ENCODE data around the gene EEPD1. TPM values are rescaled to one million over a fixed set of nuclear protein-coding genes. Genes with fewer than 3 reads are reported as not detected.

The EEPD1 gene
- total RNA-seq, 1 experiment from 2014 or later = 7.8 TPM

- Mint-ChIP-seq H3K27me3 (ENCODE audit: low read depth) (peaks cover 59% of the 10 kb centered on the region), H3K36me3 (peaks cover 5% of the 10 kb centered on the region; the same call in 1 of the 2 replicates), H3K4me1 (peaks cover 48% of the 10 kb centered on the region), H3K4me3 (peak overlapping the region; percentile 76), H3K27ac (no peak overlapping the region), H3K9me3 (no peaks in the 10 kb centered on the region)
- DNase-seq (ENCODE audit: low spot score) (no peak), ATAC-seq (no peak)
- peak; percentile 31; the same call in 1 of the 2 replicates for TF ChIP-seq KAT7 (CRISPR knock-in tag; IDR thresholded peaks at IDR 0.05; ENCODE audit: borderline replicate concordance)
- no peak for TF ChIP-seq CDX4 (CRISPR knock-in tag; IDR thresholded peaks at IDR 0.05; ENCODE audit: borderline replicate concordance)
- TF ChIP-seq MAX (CRISPR knock-in tag; IDR thresholded peaks at IDR 0.05) = 0 out of 2 replicates have a peak, but pooled peaks have one; percentile 13
- CTCF ChIA-PET = interaction anchor here (0.7 to 1.2 kb wide), 5 partner anchors 130 to 169 kb away, joined by 3 to 4 read pairs (median 3); no protein-coding TSS in a partner anchor
- POLR2A ChIA-PET = no interaction called here
Observed at GRCh38 chr7:36154255-36155212, 1.5 kb downstream of the EEPD1 start.

DNA sequence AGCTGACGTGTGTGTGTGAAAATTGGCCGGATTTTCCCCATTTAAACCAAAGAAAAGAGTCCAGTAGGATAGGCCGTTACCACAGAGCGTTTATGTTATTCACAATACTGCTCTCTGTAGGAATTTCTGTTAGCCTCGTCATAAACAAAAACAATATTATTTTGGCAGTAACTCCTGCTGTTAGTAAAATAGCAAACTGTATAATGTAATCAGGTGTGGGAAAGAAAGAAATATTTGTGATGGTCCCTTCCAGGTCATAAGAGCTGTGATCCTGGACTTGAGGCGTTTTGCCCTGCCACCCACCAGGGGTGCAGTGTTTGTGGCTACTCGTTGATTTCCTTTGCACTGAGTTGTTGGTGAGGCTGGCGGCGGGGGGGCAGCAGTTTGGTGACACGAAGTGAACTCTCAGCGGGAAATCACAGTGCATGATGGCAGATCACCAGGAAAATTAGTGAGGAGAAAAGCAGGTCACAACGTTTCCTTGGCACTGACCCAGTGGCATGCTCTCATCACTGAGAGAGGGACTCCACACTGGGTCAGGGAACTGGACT is 2.8 kb downstream of the EEPD1 start:
- ChIA-PET POLR2A (no interaction called here), CTCF (interaction anchor here (1.0 to 1.5 kb wide), 2 partner anchors 135 to 163 kb away, joined by 3 read pairs; no protein-coding TSS in a partner anchor)
- H3K4me3 Mint-ChIP-seq = peak overlapping the region; percentile 76
- peaks cover 5% of the 10 kb centered on the region for H3K36me3 Mint-ChIP-seq
- DNase-seq (ENCODE audit: low spot score) (no peak), ATAC-seq (no peak)
- H3K9me3 Mint-ChIP-seq = no peaks in the 10 kb centered on the region
- H3K27me3 Mint-ChIP-seq (ENCODE audit: low read depth) = peaks cover 70% of the 10 kb centered on the region
- H3K4me1 Mint-ChIP-seq = peaks cover 48% of the 10 kb centered on the region
- H3K27ac Mint-ChIP-seq = no peak overlapping the region; the same call in 1 of the 2 replicates
- TF ChIP-seq NFATC4 (CRISPR knock-in tag; IDR thresholded peaks at IDR 0.05) (no peak), MXD4 (CRISPR knock-in tag; IDR thresholded peaks at IDR 0.05; ENCODE audit: borderline replicate concordance) (no peak), ZNF532 (CRISPR knock-in tag; IDR thresholded peaks at IDR 0.05; ENCODE audit: borderline replicate concordance) (no peak), GTF2I (CRISPR knock-in tag; conservative IDR thresholded peaks at IDR 0.05) (no peak), SP1 (CRISPR knock-in tag; conservative IDR thresholded peaks at IDR 0.05) (no peak), PRDM15 (CRISPR knock-in tag; IDR thresholded peaks at IDR 0.05) (no peak), E2F4 (CRISPR knock-in tag; IDR thresholded peaks at IDR 0.05; ENCODE audit: borderline replicate concordance, low read depth) (no peak), NR1H2 (CRISPR knock-in tag; IDR thresholded peaks at IDR 0.05) (no peak), ZNF671 (CRISPR knock-in tag; IDR thresholded peaks at IDR 0.05) (no peak)
- TF ChIP-seq, protein P1, sequence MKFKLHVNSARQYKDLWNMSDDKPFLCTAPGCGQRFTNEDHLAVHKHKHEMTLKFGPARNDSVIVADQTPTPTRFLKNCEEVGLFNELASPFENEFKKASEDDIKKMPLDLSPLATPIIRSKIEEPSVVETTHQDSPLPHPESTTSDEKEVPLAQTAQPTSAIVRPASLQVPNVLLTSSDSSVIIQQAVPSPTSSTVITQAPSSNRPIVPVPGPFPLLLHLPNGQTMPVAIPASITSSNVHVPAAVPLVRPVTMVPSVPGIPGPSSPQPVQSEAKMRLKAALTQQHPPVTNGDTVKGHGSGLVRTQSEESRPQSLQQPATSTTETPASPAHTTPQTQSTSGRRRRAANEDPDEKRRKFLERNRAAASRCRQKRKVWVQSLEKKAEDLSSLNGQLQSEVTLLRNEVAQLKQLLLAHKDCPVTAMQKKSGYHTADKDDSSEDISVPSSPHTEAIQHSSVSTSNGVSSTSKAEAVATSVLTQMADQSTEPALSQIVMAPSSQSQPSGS (CRISPR knock-in tag; IDR thresholded peaks at IDR 0.05; ENCODE audit: borderline replicate concordance, low read depth) = no peak
- TF ChIP-seq, protein P2, sequence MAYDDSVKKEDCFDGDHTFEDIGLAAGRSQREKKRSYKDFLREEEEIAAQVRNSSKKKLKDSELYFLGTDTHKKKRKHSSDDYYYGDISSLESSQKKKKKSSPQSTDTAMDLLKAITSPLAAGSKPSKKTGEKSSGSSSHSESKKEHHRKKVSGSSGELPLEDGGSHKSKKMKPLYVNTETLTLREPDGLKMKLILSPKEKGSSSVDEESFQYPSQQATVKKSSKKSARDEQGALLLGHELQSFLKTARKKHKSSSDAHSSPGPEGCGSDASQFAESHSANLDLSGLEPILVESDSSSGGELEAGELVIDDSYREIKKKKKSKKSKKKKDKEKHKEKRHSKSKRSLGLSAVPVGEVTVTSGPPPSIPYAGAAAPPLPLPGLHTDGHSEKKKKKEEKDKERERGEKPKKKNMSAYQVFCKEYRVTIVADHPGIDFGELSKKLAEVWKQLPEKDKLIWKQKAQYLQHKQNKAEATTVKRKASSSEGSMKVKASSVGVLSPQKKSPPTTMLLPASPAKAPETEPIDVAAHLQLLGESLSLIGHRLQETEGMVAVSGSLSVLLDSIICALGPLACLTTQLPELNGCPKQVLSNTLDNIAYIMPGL (CRISPR knock-in tag; IDR thresholded peaks at IDR 0.05) = no peak
